ENCODE measurements around the gene ARFIP2.
"Not testable (repeated sequence)": the region's sequence is repeated elsewhere in the genome, so short reads cannot be mapped to it uniquely, and the experiment has no call there.

ARFIP2 gene, protein sequence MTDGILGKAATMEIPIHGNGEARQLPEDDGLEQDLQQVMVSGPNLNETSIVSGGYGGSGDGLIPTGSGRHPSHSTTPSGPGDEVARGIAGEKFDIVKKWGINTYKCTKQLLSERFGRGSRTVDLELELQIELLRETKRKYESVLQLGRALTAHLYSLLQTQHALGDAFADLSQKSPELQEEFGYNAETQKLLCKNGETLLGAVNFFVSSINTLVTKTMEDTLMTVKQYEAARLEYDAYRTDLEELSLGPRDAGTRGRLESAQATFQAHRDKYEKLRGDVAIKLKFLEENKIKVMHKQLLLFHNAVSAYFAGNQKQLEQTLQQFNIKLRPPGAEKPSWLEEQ

DNA sequence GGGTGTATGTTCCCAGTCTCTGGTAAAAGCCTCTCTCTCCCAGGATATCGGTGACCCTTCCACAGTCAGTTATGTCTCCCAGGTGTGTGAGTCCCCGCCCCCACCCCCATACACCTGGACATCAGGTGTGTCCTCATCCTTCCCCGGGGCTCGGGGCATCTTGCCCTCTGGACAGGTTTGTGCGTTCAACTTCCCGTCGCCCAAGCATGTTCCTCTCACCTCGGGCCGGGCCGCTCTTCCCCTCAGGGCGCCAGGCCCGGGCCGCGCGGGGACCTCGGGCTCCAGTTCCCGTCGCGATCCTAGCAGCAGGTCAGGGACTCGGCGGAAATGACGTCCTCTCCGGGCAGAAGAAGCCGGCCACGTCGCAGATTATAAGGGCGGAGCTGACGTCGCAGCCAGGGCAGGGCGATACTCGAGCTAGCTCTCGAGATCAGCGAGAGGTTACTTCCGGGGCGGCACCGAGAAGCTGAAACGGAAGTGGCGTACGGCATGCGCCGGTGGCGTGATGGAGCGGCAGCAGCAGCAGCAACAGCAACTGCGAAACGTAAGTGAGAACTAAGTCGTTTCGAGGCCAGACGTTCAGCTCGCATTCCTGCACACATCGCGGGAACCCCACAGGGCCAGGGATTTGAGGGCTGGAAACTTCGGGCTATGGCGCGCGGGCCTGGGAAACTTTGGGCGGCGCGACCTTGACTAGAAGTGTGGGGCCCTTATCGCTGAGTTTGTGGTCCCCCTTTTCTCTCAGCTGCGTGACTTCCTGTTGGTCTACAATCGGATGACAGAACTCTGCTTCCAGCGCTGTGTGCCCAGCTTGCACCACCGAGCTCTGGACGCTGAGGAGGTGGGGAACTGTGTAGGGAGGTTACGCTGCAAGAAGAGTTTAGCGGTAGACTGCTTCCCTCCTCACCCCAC is at the start of gene ARFIP2, which contains the start of gene TIMM10B:
Gene ARFIP2, minus strand, starts transcription at position 320 of the 912 bp plus-strand sequence. CDS start 910 bp downstream, outside the sequence.
Gene TIMM10B, plus strand, starts transcription at position 490 of the 912 bp plus-strand sequence. Its CDS starts 16 bp downstream, at position 506.
- DNase-seq (ENCODE audit: low read depth): peak; percentile 96

DNA sequence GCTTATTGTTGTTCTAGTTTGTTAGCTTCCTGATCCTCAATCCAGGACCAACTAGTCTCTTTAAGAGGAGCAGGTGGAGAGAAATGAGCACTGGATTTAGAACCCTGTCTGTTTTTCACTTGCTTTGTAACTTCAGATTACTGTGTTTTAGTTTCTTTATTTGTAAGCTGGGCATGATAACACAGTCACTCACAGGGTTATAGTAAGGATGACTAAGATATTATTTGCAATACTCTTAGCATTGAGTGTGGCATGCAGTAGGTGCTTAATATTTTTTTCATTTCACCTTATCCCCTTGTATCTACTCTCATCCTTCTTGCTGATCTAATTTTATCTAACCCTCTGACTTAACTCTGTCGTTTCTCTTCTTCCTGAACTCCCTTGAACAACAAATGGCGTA is 49.7 kb upstream of the ARFIP2 start:
- no peak for DNase-seq (ENCODE audit: low read depth)

DNA sequence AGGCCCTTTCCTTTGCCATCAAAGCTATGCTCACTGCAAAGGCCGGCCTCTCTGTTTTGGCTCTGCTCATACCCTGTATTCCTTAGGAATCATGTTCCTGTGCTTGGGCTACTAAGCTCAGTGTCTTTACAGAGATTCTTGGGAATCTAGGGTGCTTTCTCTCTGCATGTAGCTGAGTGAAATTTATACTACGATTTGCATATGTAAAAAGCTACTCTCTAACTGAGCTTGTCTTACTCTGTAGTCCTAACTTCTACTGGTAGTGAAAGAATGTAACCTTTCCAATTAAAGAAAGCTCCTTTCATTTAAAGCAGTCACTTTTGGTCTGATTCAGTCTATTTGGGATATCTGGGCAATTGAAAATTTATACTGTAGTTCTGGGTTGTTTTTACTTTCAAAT is 48.1 kb upstream of the ARFIP2 start:
- DNase-seq (ENCODE audit: low read depth): no peak

DNA sequence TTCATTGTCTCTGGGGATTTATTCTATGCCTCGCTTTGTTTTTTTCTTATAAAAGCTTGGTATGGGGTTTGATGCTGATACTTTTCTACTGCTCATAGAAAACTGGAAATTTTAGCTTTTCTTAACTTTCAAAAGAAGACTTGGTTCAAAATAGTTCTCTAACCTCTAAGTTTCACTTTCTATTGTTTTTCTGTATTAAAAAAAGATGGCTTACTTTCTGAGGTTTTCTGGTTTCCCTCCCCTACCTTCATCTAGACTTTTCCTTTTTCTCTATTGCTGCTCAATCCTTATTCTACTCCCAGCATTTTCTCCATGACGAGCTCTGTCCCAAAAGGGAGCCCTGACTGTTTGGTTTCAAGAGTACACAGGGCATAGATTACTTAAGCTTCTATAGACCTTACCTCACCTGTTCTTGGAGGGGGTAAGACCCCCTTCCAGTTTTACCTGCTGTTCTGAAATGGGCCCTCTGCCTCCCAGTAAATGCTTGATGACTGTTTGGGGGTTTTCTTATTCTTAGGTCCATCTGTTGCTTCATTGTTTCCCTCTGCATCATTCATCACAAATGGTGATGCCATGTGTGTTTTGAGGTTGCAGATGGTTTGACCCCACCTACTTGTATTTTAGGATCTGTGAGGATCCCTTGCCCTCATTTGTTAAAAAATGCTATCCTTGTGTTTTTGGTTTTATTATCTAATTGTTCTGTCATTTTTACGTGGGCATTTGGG is 45.4 kb upstream of the ARFIP2 start:
- DNase-seq (ENCODE audit: low read depth): no peak

DNA sequence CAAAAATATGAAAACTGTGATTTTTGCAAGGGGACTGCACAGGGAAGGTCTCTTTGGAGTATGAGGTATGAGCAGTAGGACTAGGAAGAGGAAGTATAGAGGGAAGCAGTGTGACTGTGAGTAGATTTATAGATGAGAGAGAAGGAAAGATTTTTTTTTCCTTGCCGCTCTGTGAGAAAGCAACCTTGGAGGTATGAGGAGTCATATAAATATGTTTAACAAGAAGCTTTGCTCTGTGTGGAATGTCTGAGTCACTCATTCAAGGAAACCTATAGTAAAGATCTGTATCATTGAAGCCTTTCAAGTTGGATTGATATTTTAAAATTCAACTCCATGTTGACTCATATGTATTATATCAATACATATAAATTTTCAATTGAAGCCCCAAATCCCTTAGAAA is 42.1 kb upstream of the ARFIP2 start:
- no peak for DNase-seq (ENCODE audit: low read depth)

DNA sequence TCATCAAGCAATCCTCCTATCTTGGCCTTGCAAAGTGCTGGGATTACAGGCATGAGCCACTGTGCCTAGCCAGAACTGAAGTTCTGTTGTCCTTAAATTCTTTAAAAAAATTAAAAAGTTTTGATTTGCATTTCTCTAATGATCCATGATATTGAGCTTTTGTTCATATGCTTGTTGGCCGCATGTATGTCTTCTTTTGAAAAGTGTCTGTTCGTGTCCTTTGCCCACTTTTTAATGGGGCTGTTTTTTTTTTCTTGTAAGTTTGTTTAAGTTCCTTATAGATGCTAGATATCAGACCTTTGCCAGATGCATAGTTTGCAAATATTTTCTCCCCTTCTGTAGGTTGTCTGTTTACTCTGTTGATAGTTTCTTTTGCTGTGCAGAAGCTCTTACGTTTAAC is 40.8 kb upstream of the ARFIP2 start:
- DNase-seq (ENCODE audit: low read depth): not testable (repeated sequence)

DNA sequence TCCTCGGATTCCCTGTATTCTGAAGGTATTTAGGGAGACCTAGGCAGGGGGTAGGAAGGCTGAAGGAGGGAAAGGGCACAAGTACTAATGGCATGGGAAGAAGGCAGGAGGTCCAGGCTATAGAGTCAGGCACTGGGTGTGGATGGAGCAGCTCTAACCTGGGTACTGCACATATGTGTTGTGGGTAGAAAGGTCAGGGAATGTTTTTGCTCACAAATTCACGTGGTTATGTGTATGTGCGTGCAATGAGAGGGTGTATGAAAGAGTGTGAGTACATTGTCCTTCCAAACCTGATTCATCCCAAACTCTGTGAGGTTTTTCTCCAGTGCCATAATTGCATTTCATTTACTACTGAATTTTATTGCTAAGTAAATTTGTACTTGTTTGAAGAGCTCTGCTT is 39.1 kb upstream of the ARFIP2 start:
- DNase-seq (ENCODE audit: low read depth): no peak

DNA sequence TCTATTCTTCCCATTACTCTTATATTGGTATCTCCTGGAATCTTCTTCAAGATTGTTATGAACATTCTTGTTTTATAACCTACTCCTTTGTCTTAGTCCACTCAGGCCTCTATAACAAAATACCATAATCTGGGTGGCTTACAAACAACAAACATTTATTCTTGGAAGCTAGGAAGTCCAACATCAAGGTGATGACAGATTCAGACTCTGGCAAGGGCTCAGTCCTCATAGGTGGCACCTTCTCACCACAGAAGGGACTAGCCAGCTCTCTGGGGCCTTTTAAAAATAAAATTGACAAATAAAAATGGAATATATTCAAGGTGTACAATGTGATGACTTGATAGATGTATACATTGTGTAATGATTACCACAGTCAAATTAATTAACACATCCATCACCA is 35.7 kb upstream of the ARFIP2 start:
- DNase-seq (ENCODE audit: low read depth): no peak

DNA sequence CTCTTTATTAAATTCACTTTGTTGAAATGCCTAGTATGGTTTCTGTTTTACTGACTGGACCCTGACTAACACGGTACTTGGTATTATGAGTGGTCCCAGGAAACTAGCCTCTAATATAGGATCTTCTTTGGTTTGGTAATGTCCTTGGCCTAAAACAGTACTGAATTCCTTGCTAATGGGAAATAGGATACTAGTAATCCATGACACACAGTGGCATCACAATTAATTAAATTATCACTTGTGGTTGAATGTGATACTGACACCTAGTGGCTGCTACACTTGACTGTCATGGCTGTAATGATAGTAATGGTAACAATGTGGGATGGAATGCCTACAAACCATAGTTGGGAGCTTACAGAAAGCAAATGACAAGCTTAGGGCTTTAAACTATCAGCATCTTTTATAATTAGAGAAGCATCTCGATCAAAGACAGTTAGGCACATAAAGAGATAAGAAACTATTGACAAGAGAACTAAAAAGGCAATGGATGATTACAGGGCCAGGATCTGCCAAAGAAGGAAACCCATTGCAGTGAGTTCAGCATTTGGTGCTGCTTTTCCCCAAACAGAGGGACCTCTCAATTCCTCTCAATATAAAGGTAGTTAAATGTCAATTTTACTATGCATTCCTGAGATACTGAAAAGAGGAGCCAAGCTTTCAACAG is 24.6 kb upstream of the ARFIP2 start:
- DNase-seq (ENCODE audit: low read depth): peak; percentile 56

DNA sequence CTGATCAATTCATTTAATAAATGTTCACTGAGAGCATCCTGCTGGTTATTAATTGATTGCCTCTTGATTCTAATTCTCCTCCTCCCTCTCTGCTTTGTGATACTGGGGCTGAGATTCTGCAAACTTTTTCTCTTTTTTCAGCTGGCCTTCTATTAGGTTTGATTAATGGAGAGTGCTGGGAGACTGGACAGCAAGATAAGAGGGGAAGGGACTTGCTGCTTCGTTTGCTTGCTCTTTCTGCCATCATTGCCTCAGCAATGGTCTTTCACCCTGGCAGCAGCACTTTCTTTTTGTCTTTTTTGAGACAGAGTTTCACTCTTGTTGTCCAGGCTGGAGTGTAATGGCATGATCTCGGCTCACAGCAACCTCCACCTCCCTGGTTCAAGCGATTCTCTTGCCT is 23.0 kb upstream of the ARFIP2 start:
- no peak for DNase-seq (ENCODE audit: low read depth)

DNA sequence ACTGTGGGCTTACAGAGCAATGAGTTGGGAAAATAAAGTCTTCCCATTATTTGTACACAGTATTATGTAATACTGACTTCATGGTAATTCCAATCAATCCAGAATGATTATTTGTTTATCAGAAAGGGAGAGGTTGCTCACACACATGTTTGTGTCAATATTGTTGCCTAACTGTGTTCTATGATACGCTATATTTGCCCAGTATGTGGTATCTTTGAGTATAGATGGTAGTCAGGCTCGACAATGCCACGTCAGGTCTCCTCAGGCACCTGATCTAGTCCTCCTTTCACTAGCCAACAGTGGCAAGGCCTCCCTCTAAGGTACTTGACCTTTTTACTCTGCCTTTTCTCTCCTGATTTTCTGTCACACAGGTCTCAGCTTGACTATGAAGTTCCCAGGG is 21.3 kb upstream of the ARFIP2 start:
- DNase-seq (ENCODE audit: low read depth): no peak

DNA sequence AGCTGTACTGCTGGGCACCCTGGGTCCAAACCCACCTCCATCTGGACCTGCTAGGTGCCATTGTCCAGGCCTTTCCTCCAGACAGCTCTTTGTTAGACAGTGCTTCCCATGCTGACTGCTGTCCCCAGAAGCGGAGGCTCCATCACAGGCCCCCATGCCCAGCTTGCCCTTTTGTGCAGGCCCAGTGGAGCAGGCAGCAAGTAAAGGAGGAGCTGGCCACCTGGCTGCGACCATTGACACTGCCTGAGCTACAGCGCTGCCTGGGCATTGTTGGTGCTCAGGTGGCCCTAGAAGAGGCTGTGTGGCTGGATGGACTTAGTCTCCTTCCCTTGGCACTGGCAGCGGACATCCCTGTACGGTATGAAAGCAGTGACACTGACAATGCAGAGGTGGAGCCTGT is 17.4 kb upstream of the ARFIP2 start:
- no peak for DNase-seq (ENCODE audit: low read depth)

DNA sequence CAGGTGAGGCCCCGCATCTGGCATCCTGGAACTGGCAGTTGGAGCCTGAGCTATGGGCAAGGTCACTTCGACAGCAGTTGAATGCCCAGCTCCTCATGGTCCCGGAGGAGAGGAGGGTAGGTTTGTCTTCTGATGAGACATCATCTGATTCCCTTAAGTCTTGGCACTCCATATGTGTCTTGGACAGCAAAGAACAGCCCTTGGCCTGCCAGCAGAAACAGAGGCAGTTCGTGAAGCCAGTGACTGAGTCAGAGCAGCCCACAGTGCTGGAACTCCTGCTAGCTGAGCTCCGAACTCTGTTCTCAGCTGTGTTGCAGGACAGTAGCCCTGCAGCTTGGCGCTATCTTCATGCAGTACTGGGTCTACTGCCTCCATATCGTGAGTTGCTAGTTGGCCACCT is 17.0 kb upstream of the ARFIP2 start:
- DNase-seq (ENCODE audit: low read depth): peak; percentile 69

DNA sequence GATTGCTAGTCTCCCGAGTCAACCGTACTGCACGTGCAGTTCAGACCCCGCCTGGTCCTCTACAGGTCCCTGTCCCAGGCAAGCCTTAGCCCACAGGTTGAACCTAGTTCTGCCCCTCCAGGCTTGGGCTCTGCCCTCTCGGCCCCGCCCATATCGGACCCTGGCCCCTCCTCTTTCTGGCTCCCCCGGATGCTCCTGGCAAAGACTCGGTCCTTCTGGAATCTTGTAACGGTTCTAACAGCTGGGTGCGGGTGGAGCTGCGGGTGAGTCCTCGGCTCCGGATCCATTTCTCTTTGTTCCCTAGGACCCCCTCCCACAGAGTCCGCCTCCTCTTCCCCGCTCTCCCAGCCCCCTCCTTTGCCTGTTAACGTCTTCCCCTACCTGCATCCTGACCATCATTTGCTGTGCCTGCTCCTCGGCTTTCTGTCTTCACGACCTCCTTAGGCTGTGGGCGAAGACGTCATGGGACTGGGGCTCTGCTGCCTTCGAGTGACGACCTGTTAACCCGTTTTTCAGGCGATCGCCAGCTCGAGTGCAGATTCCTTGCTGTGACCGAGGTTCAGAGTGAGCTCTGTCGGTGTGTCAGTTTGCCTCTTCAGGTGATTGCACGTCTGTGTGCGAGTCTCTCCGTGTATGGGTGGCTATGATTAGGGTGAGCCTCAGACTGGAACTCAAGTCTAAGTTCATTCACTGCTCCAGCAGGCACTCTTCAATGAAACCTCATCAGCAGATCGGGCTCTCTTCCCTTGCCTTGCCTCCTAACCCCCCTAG is 16.1 kb upstream of the ARFIP2 start, which contains the start of gene DNHD1:
Gene DNHD1, plus strand, starts transcription at position 212 of the 771 bp plus-strand sequence. CDS start 936 bp downstream, outside the sequence.
- no peak for DNase-seq (ENCODE audit: low read depth)

DNA sequence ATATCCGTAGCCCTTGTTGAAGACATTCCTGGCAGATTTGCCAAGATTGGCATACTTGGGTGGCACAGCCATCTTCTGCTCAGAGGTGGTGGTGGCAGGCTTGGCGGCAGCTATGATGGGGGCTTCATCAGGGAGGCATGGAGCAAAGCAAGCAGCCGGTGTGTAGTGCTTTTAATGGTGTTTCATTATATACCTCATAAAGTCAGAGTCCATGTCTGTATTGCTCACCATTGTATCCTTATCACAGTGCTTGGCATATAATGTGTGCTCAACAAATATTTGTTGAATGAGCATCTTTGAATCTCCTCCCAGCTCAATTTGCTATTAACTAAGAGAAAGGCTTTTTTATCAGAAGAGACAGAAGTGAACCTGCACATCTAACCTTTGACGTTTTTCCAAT is 8.2 kb upstream of the ARFIP2 start:
- DNase-seq (ENCODE audit: low read depth): no peak

DNA sequence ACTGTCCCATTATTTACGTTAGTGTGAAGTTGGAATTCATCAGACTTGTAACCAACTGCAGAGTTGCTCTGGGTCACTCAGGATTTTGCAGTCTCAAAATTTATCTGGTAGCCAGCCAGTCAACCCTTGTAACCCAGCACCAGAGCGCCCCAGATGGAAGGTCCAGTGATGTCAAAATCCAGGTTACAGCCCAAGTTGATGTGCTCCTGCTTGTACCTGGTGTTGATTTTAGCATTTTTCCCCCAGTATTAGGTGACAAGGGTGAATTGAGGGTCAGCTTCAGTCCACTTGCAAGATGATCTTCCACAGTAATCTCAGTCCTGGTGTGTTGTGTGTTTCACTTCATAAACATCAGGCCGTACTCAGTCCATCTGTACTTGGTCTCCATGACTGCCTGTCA is 7.7 kb upstream of the ARFIP2 start:
- no peak for DNase-seq (ENCODE audit: low read depth)

DNA sequence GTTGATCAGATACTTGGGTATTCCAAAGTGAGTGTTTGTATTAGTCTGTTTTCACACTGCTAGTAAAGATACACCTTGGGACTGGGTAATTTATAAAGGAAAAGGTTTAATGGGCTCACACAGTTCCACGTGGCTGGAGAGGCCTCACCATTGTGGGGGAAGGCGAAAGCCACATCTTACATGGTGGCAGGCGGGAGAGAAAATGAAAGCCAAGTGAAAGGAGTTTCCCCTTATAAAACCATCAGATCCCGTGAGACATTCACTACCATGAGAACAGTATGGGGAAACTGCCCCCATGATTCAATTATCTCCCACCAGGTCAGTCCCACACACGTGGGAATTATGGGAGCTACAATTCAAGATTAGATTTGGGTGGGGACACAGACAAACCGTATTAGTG is 7.2 kb upstream of the ARFIP2 start:
- DNase-seq (ENCODE audit: low read depth): no peak

DNA sequence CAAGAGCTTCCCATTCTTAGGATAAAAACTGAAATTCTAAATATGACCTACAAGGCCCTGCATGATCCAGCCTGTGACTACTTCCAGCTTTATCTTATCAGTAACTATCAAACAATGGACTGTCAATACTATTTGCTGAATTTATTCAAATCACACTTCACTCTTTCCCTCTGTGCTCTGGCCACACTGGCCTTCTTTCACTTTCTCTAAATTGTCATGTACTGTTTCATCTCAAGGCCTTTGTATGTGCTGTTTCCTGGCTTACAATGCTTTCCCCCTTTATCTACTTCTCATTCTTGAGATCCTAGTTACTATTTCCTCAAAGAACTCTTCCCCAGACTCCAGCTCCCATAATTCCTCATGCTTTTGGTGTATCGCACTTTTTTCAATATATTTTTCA is 5.8 kb upstream of the ARFIP2 start:
- DNase-seq (ENCODE audit: low read depth): no peak

DNA sequence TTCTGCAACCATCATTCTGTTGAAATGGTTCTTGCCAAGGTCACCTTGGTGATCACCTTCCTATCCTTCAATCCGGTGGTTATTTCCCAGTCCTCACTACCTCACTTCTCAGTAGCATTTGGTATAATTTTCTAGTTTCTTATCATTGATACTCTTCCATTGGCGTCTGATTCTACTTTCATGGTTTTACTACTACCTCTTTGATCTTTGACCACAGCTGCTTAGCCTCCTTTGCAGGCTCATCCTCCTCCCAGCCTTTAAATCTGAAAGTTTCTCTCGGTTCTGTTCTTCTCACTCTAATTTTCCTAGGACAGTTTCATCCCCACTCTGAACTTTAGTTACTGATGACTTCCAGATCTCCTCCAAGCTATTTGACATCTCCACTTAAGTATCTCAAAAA is 5.1 kb upstream of the ARFIP2 start:
- no peak for DNase-seq (ENCODE audit: low read depth)

DNA sequence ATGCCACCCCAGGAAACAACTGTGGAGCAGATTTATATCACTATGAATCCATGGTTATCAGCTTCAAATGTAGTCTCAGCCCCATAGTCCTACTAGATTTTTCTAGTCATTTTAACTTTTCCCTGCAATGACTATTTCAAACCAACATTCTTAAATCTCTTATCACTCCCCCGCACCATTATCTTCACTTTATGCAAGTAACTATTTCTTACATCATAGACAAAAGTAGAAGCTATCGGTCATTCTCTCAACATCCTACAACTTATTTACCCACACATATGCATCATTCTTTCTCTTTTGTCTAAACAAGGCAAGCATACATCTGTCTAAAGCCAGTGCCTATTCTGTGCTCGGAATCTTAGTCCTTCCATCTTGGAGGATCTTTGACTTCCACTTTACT is 4.5 kb upstream of the ARFIP2 start:
- no peak for DNase-seq (ENCODE audit: low read depth)

DNA sequence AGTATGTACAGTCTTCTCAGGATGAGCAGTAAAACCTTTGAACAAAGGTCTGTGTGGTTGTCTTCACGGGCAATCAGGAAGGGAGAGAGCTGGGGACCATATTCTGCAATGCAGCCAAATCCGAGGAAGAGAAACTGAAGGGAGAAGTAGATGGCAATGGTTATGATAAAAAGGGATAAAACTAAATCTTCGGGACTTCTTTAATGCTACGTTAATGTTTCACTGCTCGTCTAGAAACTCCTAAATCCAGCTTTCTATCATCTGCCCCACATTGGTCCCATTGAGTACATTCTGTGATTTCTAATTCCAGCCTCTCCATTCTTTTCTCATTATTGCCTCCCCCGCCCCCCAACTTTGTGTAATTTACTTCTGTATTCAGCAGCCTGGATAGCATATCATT is 1.9 kb upstream of the ARFIP2 start:
- DNase-seq (ENCODE audit: low read depth): no peak
